Activated T-cell treated with anti-CD3 and anti-CD28 coated beads for 48 hours (primary cell): Measurements from ENCODE around the gene MICAL3.
"Not testable (repeated sequence)": the region's sequence is repeated elsewhere in the genome, so short reads cannot be mapped to it uniquely, and the experiment has no call there.

ENCODE experiments used
- DNase-seq: peaks from one replicate; pipeline ENCODE4 v3.0.0-alpha.2; 2020; ENCODE audit warnings: low read depth

MICAL3 gene

DNA sequence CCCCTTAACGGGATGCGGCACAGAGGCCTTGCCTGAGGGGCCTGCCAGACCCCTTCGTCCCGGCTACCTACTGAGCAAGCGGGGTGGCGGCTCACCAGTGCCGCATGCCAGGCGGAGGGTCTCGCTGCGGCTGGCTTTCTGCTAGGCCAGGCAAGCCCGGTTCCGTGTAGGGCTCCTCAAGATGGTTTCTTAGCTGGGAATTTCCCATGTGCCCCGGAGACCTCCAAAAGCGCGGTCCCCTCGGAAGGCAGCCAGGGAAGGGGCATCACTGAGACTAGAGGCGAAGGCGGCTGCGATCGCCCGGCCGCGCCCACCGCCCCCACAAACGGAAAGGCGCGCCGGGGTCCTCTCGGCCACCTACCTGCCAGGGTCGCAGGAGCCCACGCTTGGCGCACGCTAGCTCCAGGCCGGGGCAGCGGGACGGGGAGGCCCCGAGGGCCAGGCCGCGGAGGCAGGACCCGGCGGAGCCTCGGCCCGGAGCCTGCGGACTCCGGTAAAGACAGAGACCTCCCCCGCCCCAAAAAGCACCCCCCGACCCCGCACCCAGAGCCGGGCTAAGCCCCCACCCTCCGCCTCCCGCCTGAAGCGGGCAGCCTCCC, 23.8 kb downstream of the MICAL3 start:
- peak; percentile 12 for DNase-seq

DNA sequence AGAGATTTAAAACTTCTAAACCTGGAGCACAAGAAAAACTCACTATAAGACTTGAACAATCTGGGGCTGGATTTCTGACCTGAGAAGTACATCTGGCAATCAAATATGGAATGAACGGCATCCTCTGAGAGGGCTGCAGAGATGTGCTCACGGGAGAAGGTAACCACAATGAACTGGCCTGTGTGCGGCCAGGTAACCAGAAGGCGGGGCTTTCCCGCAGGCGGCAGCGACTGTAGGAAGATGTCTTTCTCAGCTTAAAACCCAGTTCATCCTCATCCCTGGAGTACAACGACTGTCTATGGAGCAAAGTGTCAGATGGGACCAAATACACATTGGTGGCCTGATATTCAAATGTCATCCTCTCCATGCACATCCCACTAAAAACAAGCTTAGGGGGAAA, 24.5 kb downstream of the MICAL3 start:
- no peak for DNase-seq

DNA sequence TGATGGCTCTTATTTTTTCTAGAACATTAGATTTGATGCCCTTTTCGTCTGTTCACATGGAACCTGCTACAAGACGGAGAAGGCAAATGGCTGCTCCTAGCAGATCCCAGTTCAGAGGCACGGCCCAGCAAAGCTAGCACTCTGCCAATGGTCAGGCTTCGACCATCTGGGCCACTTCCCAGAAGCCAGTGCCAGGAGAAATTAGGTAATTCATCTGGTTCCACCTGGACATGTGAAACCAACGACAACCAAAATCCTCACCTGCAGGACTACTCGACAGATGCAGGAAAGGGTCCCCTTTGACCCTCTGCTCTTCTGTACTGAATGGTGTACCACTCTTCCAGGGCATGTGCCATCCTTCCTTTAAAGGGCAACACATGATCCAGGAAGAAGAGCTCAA, 25.4 kb downstream of the MICAL3 start:
- no peak for DNase-seq

DNA sequence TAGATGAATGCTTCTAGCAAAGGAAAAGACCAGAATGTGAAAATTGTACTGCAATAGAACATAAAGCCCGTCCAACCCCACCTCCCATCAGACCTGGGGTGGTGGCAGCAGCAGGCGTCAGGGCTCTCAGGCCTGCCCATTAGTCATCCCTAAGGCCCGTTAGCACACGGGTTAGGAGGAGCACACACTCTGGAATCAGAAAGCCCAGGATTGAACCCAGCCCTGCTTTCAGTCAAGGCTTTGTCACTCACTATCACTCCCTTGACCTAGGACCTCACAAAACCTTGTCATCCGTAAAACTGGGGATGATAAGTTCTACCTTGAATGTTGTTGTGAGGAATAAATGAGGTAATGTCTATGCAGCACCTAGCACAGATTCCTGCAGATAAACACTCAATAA, 26.9 kb downstream of the MICAL3 start:
- no peak for DNase-seq

DNA sequence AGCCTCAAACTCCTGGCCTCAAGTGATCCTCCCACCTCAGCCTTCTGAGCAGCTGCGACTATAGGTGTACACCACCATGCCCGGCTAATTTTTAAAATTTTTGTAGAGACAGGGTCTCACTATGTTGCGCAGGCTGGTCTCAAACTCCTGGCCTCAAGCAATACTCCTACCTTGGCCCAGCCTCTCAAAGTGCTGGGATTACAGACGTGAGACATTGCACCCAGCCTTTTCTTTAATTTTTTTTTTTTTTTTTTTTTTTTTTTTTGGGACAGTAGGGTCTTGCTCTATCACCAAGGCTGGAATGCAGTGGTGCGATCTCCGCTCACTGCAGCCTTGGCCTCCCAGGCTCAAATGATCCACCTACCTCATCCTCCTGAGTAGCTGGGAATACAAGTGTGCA, 29.1 kb downstream of the MICAL3 start:
- DNase-seq, result not testable (repeated sequence)

DNA sequence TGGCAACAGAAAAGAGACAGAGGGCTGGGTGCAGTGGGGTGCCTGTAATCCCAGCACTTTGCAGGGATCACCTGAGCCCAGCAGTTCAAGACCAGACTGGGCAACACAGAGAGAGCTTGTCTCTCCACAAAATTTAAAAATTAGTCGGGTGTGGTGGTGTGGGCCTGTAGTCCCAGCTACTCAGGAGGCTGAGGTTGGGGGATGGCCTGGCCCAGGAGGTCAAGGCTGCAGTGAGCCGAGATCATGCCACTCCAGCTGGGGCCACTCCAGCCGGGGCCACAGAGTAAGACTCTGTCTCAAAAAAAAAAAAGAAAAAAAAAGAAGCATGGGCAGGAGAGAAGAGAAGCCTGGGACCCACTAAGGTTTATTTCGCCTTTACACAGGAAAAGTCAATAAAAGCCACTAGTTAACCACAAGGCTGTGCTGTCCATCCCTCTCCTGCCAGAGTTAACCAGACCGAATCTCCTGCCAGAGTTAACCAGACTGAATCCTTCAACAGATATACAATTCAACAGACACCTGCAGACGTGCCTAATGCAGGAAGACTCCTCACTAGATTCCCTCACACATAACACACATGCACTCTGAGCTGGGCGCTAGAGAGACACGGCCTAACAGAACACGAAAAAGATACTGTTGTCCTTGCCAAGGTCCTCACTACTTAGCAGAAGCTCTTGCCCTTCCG, 29.8 kb downstream of the MICAL3 start:
- no peak for DNase-seq

DNA sequence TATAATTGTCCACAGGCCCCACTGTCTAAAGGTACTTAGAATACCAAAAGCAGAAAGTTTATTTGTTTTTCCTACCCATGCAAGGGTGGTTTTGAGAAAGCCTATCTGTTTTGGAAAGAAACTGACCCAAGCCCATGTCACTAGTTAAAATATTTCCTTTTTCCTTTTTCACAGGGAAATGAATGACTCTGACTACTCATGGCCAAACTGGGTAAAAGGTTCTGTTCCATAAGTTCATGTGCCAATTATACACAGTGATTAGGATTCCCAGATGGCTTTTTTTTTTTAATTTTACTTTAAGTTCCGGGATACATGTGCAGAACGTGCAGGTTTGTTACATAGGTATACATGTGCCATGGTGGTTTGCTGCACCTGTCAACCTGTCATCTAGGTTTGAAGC, 31.4 kb downstream of the MICAL3 start:
- not testable (repeated sequence) for DNase-seq

DNA sequence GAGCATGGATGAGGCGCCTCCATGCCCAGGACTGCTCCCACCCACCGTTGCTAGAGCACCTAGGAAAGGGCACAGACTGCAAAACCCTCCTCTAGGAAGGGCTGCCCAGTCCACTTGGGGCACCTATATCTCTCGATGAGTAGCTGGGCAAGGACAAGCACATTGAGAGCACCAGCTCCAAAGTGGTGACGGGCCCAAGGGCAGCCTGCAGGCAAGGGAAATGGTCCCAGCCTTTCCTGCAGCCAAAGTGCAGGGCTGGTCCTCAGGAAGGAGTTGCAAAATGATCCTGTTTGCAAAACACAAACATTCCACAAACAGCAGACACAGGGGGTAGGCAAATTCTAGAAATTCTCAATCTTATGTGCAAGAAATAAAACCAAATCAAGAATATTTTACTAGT, 32.4 kb downstream of the MICAL3 start:
- not testable (repeated sequence) for DNase-seq

DNA sequence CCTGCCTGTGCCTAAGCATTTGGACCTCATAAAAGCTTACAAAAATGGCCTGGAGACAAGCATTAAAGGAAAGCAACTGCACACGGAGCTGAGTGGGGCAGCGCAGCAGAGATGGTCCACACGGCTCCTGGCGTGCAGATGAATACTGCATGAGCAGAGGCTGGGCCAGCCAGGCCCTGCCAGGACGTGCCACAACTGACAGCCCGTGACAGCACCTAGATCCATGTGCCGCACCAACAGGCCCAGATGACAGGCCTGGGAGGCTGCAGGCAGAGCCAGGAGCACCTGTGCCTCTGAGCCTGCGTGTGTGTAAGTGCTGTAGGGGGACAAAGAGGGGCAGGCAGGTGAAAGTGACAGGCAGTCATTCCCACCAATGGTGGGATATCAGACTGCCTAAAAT, 33.4 kb downstream of the MICAL3 start:
- DNase-seq, result no peak

DNA sequence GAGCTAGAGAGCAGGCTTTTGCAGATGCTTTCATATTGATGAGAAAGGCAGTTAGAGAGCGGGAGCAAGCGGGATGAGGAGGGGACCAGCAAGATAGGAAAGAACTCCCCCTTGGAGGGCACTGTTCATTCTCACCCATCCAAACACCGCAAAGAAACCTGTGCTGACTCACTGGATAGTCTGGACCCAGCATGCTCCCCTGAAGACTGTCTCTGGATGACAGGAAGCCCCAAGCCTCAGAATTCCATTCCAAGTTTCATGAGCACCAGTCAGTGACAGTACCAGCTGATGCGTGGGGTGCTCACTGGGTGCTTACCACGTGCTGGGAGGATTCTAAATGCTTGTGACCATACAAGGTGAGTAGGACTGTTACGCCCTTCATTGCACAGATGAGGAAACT, 34.2 kb downstream of the MICAL3 start:
- no peak for DNase-seq

DNA sequence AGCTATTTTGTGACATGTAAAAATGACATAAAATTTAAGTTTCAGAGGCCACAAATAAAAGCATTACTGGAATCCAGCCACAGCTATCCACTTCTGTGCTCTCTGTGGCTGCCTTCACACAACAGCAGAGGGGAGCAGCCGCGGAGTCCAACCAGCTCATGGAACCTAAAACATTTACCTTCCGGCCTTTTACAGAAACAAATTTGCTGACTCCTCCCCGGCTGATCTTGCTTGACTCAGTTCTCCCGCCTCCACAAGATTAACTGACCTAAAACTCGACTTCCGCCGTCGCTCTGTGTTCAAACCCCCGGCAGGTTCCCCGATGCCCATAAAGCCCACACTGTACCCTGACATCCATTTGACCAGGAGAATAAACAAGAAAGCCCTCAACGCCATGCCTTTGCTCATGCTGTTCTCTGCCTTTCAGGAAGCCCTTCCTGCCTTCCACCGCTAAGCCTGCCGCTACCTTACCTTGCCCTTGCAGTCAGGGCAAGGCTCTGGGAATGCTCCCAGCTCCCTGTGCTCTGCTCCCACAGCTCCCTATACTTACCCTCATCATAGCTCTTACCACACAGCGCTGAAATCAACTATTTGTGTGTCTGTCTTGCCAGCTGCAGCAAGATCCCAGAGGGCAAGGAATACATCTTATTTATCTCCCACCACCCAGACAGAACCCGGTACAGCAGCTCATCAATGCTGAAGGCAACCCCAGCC, 35.4 kb downstream of the MICAL3 start:
- DNase-seq, result no peak

DNA sequence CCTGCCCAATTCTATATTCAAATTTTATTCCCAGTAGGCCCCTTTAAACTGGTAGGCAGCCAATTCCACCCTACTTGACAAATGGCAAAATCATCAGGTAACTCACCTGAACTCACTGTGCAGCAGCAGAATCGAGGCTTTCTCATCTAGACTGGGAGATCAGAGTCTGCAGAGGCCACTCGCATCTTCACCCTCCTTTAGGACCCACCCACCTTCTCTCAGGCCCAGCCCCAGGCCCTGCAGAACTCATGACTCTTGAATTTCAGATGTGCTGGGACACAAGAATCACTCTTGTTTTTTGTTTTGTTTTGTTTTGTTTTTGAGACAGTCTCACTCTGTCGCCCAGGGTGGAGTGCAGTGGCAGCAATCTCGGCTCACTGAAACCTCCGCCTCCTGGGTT, 38.8 kb downstream of the MICAL3 start:
- DNase-seq, result no peak

DNA sequence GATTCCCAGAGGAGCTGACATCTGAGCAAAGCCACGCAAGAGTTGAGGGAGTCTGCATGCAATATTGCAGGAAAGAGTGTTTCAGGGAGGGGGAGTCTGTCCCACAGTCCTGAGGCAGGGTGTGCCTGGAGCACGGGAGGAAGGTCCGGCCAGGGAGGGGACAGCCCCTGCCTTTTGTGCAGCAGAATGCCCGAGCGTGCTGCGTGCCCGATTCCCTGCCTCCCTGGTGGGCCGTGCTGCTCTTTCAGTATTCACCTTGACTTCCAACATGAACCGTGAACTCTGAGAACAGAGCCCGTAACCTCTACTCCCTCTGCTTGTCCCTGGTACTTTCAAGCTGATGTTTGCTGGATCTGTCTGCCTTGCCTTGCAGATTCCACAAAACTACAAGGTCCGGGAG, 39.3 kb downstream of the MICAL3 start:
- not testable (repeated sequence) for DNase-seq

DNA sequence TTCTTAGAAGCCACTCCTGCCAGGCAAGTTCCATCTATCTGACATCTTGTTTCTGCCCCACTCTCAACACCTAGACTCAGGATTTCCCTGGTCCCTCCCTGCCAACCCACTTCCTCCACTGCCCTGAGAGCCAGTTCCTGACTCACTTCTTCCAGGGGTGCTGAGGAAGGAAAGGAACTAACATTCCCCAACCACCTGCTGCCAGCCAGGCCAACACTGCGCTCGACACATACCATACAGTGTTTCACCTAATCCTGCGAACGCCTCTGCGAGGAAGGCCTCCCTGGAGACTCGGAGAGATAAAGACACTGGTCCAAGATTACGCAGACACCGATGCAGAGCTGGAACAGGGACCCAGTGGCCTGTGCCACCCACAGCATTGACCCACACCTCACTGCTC, 40.2 kb downstream of the MICAL3 start:
- DNase-seq, result no peak

DNA sequence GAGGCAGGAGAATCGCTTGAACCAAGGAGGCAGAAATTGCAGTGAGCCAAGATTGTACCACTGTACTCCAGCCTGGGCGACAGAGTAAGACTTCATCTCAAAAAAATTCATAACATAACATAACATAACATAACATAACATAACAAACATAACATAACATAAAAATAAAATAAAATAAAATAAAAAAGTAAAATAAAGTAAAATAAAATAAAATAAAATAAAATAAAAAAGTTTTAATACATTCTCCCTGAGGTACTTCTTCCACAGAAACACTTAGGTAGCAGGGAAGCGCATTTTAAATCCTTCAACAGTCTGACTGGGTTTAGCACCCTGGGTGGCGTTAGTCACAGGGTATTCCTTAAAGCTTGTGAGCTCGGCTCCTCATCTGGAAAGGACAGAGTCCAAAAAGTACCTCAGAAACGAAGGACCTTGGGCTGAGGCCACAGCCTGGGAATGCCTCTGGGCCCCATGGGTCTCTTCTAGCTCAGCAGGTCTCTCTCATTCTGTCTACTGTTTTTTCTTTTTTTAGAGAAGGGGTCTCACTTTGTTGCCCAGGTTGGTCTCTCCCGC, 41.7 kb downstream of the MICAL3 start:
- DNase-seq, result no peak

DNA sequence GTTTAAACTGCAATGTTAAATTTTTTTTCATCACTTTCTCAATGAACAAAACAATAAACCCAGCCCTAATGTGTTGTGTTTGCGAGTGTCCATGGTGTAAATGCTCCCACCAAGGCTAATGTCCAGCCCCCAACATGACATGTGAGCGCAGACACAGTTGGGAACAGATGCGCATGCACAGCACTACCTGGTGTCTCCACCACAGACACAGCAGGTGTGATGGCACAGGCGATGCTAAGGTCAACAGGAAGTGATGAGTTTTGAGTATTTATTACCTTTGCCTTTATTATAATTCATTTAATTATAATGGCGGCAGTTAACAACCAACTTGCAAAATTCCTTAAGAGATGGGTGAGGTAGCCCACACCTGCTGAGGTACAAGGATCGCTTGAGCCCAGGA, 42.9 kb downstream of the MICAL3 start:
- no peak for DNase-seq

DNA sequence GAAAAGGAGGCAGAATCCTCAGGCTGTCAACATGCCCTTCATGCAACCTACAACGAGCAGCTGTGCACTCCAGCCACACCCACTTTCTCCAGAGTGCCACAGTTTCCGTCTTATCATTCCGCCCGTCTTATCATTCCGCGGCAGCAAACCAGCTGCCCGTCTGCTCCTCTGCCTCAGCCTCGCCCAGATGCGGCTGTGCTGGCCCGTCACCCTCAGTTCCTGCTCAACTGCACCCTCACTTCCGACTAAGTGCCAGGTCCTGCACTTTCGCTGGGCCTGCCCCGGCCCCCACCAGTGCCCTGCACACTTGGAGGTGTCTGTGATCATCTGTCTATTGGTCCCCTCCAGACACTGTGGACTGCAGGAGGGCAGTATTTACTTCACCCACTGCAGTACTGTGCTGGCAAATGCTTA, 43.7 kb downstream of the MICAL3 start:
- DNase-seq, result peak; percentile 34

DNA sequence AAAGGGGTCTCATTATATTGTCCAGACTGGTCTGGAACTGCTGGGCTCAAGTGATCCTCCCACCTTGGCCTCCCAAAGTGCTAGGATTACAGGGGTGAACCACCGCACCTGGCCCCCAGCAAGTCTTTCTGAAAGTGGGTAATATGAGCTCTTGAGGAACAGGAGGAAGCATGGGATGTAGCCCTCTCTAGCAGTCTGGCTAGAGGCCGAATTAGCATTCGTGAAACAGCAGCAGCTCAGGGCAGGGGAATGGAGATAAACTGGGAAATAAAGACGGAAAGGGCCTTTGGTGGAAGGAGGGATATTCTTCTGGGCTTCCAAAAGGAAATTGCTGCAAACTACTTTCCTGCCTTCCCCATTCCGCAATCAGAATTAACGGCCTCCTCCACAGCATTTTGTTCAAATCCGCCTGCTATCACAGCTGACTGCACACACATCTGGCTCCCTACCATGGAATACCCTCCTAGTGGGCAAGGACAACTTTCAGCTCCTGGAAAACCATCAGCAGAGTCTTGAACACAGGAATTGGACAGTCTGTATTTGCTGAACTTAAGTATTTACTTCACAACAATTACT, 44.3 kb downstream of the MICAL3 start:
- DNase-seq, result no peak

DNA sequence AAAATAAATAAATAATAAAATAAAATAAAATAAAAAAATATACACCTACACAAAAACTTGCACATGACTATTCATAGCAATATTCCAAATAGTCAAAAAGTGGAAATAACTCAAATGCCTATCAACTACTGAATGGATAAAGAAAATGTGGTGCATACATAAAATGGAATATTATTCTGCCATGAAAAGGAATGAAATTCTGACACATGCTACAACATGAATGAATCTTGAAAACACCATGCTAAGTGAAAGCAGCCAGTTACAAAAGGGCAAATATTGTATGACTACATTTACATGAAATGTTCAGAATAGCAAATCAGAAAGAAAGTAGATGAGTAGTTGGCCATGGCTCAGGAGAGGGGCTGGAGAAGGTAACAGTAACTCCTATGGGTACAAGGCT, 46.3 kb downstream of the MICAL3 start:
- DNase-seq, result no peak

DNA sequence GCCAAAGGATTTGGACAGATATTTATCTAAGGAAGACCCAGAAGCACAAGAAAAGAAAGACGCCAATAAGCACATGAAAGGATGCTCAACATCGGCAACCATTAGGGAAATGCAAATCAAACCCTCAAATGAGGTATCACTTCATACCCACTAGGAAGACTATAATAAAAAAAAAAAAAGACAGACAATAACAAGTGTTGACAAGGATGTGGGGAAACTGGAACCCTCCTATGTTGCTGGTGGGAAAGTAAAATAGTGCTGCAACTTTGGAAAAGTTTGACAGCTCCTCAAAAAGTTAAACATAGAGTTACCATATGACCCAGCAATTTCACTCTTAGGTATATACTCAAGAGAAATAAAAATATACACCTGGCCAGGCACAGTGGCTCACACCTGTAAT, 47.0 kb downstream of the MICAL3 start:
- no peak for DNase-seq

DNA sequence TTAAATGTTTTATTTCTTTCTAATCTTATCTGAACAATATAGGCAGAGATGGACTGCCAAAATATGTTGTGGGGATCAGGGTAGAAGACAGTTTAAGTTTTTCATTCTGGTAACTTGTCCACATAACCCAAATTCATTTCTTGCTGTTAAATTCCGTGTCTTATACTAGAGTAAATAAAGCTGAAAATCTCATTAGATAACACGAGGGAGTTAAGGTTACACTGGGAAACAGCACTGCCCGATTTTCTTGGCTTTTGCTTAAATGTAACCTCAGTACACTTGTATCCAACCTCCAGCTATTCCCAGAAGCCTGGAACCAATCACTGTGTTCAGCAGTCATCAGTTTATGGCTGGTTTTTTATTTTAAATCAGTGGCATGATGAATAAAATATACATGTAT, 48.2 kb downstream of the MICAL3 start:
- no peak for DNase-seq

DNA sequence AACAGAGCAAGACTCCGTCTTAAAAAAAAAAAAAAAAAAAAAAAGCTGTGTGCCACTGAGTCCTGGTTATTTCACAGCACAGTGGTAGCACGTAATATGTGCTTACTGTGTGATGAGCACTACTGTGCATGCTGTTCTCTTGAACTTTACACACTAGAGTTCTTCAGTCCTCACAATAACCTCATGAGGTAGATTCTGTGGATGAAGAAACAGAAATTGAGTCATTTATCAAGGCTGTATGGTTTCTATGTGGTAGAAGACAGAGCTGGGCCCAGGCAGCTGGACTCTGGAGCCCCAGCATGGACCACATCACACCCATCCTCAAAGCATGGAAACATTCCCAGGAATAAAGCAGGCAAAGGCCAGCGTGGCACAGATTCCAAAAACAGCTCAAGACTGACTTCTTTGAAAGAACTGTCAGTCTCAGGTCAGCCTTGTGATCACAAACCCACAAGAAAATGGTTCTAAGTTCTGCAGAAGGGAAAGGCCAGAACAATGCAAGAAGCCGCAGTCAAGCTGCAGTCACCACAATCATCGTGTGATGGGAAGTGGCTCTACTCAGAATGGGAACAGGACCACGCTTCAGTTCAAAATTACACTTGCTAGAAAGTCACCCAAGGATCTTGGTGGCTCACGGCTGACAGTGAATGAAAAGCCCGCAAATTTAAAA, 49.5 kb downstream of the MICAL3 start:
- peak; percentile 40 for DNase-seq
